SK-N-DZ (cell line): ENCODE results near the gene GFPT2.

Experiments
- DNase-seq: peaks from one replicate; pipeline ENCODE4 v3.0.0-alpha.2; 2015; ENCODE audit warnings: low spot score

Gene GFPT2

DNA sequence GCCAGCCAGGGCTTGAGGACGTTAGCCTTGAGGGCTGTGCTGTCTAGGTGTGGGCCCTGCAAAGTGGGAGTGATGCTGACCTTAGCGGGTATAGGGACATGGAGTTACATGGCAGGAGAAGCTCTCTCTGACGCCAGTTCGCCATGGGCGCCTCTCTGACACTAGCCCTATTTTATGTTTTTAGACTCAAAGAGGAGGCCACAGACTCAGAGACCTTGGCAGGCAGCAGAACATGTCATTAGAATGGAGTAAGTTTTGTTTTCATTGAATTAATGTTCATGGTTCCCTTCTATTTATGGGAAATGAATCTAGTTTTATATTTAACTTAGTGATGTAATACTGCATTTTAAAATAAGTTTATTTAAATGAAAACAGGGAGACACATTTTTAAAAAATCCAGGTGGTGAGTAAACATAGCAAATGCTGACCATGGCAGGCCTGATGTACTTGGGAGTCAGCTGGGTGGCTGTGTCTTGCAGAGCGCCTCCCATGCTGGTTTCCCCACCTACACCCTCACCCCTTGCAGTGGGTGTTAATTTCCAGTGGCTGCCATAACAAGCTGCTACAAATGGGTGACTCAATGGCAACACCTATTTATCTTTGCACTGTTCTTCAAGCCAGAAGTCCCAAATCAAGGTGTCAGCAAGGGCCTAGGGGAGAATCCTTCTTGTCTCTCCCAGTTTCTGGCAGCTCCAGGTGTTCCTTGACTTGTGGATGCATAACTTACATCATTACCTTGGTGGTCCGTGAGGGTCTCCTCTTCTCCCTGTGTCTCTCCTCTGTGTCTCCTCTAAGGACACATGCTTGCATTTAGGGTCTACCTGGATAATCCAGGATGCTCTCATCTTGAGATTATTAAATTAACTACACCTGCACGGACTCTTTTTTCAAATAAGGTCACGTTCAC is 25.6 kb upstream of the GFPT2 start:
- DNase-seq: no peak

DNA sequence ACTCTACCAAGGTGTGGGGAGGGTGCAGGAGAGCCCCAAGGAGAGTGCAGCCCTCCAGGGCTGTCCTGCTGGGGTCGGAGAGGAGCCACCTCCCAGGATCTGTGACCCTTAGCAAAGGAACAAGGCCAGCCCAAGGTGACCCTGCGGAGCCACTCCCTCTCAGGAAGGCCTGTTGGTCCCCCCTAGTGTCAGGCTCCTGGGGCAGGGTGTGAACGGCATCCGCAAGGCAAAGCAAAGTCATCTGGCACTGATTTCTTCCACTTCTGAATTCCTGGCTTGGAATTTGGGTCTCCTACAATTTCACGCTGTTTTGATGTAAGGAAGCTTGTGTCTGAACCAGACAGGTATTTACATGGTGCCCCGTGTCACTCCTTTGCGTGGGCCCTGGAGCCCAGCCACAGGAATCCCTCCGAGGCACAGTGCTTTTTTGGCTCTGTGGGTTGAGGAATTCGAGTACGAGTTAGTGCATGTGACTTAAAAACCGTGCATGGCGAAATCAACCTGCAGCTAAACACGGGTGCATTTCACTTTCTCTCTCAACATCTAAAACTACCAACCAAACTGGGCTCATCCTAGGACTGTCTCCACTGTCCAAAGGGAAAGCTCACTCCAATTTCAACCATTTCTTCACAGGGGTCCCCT is 24.5 kb upstream of the GFPT2 start:
- DNase-seq: no peak

DNA sequence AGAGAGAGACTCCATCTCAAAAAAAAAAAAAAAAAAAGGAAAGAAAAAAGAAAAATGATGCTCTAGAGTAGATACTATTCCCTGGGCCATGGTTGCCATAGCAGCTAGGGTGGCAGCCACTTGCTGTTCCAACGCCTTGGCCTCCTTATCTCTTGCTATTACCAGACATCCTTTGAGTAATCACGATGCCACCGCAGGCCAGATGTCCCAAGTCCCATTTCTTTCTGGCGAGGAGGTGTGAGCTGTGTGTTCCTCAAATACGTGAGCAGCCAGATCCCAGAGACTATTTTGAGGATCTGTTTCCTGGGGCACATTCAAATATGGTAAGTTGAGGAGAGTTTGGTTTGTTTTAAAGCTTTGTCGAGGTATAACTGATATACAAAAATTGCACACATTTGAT is 23.4 kb upstream of the GFPT2 start:
- no peak for DNase-seq

DNA sequence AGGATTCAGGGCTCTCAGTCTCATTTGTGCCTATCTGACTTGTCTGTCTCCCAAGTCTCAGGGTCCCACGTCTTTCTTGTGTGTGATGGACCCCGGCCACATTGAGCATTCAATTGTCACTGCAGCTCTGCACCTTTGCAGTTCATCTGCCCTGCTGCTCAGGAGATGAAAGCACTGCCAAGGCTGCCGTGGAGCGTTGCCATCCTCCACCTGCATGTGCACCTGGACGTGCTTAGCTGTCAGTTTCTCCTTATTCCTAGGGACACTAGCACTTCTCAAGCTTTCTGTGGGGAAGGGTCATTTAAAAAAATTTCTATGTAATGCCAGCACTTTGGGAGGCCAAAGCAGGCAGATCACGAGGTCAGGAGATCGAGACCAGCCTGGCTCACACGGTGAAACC is 22.8 kb upstream of the GFPT2 start:
- no peak for DNase-seq

DNA sequence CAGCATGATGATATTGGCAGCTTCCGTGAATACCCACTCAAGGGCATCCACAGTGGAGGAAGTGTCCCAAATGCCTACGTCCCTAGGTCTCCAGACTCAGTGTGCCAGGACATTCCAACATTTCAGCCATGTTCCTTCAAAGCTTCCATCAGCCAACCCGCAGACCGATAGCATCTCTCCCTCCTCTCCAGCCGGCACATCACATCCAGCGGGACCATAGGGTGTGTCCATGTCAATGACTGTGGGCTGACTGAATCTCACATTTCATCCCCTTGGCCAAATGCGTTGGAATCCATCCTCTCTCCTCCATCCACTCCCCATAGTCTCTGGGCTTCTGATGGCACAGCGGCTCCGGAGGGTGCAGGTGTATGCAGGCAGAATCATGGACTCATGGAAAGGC is 22.2 kb upstream of the GFPT2 start:
- no peak for DNase-seq

DNA sequence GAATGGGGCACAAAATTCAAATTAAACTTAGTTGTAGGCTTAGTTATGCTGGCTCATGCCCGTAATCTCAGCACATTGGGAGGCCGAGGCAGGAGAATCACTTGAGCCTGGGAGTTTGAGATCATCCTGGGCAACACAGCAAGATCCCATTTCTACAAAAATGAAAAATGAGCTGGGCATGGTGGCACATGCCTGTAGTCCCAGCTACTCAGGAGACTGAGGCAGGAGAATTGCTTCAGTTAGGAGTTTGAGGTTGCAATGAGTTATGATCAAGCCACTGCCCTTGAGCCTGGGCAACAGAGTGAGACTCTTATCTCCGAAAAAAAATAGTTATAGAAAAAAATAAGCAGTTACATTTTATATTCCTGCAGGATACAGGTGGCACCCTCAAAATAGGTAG is 20.7 kb upstream of the GFPT2 start:
- DNase-seq: no peak

DNA sequence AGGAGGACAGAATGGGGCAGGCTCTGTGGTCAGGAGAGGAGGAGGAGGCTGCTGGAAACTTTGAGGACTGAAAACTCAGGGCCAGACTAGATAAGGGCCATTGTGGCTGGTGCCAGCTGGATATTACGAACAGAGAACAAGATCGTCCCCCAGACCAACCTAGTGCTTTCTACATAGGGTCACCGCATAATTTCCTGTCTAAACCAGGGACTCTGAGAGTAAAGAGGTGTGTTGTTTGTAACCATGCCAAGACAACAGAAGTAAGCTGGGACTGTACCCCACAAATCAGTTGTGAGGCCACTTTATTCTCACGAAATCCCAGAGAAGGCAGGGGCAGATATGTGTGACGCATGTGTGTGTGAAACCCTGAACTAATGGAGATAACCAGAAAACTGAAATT is 20.3 kb upstream of the GFPT2 start:
- no peak for DNase-seq

DNA sequence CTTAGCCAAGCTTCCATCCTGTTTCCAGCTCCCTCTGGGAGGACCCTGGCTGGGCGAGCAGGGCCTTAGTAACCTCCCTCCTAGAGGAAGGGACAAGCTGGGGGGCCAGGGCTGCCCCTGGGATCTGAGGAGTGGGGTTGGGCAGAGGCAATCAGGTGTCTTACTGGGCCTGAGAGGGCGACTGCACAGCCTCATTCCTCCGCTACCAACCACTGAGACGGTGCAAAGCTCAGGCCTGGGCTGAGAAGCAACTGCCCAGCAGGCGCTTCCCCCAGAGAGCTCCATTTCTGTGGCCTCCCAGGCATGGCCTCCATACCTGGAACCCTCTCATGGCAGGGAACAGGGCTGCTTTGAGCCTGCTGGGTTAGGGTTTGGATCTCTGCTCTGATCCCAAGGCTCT is 18.8 kb upstream of the GFPT2 start:
- no peak for DNase-seq

DNA sequence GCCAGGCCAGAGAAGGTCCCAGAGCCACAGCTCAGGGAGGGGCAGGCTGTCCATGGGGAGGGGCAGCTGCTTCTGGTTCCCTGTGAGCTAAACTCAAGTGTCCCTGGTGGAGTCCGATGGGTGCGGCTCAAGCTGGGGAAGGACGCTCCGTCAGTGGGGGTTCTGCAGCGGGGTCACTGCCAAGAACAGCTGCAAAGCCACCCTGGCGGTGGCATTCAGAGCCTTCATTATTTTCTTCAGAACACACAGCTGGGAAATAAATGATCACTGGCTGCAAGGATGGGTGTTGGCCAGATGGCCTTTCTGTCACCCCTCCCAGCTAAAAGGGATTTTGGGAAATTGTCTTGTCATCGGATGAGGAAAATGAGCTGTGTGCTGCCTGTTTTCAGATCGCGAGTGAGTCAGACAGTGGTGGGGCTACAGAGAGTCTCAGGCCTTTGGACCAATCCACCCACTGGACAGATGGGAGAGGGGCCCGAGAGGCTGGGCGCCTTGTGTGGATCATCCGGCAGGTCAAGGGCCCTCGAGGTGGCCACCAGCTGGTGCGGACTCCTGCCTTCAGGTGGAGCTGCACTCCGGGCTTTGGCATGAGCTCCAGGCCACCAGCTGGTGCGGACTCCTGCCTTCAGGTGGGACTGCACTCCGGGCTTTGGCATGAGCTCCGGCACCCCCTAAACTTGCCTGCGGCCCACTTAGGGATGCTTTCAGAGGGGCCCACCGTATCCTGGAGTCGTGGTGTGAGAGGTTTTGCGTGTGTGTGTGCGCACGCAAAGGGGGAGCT is 17.9 kb upstream of the GFPT2 start:
- no peak for DNase-seq

DNA sequence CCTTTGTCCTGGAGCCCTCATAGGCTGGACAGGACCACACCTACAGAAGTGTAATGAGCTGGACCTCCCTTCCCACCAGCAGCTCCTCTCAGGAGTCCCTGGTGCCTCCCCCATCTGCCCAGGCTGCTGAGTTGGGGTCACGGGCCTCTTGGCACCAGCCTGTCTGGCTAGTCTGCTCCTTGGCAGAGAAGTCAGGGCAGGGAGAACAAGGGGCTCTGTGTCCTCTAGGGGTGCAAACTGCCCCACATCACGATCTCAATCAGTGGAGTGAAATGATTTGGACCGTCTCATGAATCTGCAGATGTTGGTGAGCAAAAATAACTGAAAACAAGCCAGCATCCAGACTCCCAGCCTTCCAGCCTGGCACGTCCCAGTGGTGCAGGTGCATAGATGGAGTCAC is 14.9 kb upstream of the GFPT2 start:
- no peak for DNase-seq

DNA sequence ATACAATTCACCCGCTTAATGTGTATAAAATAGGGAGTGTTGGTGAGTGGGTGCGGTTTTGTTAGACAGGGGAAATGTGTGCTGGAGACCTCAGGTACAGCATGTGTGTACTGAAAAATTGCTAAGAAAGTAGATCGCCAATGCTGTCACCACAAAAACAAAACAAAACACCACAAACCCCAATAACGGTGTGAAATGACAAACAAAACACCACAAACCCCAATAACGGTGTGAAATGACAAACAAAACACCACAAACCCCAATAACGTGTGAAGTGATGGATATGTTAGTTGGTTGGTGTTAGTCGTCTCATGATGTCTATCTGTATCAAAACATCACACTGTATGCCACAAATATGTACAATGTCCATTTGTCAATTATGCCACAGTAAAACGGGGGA is 14.2 kb upstream of the GFPT2 start:
- no peak for DNase-seq

DNA sequence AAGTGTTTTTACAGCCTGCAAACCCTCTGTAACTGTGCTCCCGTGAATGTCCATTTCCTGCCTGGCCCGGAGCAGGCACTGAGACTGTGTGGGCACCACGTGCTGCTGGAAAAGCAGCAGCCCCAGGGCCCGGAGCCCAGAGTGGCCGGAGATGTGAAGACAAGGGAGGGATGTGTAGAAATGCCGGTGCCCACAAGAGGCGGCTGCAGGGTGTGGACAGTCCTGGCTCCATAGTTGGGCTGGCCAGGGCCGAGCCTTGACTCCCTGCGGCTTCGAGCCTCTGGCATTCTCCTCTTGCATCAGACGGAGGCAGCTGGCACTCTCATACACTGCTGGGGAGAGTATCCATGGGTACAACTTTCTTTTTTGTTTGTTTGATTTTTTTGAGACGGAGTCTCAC is 13.2 kb upstream of the GFPT2 start:
- no peak for DNase-seq

DNA sequence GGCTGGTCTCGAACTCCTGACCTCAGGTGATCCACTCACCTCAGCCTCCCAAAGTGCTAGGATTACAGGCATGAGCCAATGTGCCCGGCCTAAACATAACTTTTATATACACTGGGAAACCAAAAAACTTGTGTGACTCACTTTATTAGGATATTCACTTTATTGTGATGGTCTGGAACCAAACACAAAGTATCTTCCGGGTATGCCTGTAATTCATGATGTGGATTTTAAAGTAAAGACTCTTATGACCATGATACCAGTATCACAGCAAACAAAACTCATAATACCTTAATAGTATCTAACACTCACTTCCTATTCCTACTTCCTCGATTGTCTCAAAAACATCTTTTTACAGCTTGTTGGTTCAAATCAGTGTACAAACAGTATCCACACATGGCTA is 12.7 kb upstream of the GFPT2 start:
- DNase-seq: no peak

DNA sequence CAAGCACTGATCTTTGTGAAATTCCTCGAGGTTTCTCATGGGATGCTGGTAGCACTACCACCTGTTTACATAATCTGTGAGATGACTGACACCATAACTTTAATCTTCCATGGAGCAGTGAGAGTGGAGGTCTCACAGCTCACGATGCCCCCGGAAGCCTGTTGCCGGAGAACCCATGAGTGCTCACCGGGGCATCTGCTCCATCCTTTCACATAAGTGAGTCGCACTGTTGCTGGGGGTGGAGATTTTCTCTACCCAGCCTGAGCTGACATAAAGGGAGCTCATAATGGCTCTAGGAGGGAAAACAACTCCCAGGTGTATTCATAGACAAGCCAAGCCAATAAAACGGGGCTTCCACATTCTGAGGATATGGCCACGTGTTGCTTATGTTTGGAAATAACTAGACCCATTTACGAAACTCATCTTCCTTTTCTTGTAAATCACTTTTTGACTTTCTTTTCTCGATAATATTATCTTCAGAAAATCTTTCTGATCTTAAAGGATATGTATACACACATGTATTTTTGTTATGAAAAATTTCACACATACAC is 11.2 kb upstream of the GFPT2 start:
- DNase-seq: no peak

DNA sequence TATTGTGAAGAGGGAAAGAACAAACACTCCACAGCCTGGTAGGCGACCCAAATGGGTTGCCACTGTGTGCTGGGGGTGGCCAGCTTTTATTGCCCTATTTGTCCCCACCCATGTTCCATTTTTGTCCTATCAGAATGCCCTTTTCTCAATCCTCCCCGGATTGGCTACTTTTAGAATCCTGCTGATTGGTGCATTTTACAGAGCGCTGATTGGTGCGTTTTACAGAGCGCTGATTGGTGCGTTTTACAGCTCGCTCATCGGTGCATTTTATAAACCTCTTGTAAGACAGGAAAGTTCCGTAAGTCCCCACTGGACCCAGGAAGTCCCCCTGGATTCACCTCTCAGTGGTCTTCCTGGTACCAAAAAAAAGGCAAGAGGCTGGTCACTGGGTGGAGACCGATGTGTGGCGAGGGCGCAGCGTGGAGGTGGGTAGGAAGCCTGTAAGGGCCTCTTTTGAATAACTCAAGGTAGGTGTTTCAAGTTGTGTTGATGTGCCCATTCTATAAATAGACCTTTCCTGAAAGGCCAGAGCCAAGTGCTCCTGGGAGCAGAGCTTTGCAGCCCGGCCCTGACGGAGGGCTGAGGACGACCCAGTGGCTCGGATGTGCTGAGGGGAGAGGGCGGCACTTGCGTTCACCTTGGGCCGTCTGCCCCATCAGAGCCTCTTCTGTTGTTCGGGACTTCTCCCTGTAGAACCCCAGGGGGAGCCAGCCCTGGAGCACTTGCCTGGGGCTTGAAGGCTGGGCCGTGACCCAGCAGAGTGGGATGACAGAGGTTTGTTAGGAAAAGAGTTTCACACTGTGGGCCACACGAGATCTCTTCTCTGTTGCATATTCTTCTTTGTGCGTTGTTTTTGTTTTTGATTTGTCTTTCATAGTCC is 7.2 kb upstream of the GFPT2 start:
- no peak for DNase-seq

DNA sequence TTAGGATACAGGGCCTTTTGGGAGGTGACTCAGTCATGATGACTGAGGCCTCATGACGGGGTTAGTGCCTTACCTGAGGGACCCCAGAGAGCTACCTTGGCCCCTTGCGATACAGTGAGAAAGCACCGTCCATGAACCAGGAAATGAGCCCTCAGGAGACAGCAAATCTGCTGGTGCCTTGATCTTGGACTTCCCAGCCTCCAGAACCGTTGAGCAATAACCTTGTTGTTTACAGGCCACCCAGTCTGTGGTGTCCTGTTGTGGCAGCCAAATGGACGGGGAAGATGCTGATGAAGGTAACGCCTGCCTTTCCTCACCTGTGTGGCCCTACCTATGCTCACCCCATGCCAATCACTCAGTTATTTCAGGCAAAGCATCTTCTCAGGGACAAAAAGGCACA is 5.6 kb upstream of the GFPT2 start:
- no peak for DNase-seq

DNA sequence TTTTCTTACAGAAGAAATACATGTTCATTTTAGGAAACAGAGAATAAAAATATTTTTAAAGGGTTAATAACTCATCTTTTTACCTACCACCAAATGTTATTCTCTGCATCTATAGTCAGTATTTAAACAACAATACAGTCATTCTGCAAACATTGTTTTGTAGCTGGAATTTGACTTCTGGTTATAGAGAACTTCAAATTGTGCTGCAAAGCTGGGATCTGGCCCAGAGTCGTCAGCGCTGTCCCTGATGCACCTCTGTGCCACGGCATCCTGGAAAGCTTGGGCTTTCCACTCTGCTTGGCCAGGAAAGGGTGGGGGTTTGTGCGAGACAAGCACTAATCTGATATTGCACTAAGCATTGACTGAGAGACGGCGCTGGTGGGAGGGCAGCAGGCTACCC is 5.0 kb upstream of the GFPT2 start:
- DNase-seq: no peak

DNA sequence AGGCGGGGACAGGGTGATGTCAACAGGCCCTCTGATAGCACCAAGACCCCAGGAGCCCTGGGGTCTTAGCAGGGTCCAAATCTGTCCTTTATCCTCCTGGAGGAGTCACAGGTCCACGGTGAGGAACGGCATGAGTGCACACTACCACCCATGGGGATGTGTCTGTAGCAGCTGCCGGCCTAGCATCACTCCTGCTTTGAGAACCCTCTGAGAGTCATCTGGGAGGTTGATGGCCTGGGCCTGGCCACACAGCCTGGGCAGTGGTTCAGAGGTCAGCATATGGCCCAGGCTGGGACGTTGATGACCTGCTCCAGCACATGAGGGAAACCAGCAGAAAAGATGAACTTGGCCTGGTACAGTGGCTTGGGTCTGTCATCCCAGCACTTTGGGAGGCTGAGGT is 1.8 kb upstream of the GFPT2 start:
- DNase-seq: no peak

DNA sequence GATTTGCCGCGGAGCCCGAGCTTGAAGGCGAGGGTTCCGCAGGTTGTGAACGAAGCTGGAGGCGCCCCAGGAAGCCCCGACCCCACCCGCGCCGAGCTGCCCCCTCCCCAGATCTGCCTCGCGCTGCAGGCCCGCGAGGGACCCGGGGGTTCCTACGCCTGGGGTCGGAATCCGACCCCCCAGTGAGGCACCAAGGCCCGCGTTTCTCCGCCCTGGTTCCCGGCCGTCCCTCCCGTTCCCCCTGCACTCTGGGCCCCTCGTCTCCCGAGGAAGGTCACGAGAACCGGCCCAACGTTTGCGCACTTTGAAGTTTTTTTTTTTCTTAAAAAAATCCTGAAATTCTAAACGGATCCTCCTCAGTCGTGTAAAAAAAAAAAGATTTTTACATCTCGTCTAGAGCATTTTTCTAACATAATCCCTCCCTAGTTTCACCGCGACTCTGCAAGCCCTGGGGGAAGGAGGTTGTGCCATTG is 880 bp upstream of the GFPT2 start:
- no peak for DNase-seq

DNA sequence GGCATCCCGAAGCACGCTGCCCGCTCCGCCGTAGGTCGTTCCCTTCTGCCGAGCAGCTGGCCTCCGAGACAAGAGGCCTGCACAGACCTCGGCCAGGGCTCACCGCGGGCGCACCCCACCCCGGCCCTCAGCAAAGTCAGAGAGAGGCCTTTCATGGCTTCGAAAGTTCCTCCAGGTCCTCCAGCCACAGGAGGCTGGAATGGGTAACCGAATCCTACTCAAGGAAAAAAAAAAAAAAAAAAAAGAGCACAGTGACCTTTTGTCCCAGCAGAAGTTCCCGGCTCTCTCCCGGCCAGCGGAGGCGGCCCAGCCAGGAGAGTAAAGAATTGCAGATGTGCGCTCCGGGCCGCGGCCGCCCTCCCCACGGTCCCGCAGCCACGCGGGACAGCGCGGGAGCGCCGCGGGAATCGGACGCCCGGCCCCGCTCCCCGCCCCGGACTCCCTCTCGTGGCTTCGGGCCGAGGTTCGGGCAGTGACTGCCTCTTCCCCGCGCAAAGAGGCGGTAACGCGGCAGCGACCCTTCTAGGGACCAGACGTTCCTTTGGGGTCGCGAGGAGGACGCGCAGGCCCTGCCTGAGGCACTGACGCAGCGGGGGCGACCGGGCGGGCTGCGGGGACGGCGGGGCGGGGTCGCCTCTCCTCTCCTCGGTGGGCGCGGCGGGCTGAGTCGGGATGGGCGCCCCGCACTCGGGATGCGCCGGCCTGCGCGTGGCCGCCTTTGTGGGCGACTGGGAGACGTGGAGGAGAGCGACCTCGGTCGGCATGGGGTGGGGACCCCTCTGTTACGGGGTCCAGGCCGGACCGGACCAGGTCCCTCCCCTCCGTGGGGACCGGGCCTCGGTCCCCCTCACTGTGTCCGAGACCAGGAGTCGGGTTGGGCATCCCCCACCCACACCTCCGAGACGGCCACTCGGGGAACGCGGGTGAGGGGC is 754 bp downstream of the GFPT2 start:
- DNase-seq: no peak
